PC-3 (cell line): ENCODE results near the gene ELOVL4. TPM values are rescaled to one million over a fixed set of nuclear protein-coding genes. Genes with fewer than 3 reads are reported as not detected.

Experiments
- ATAC-seq: fragments of 200-7000 bp; cut with Tn5 transposase; 2 replicates; pipeline ENCODE4 v1.9.1; 2020; ENCODE audit warnings: mild to moderate bottlenecking, moderate library complexity
- BruUV-seq: library from RNA; stranded (reverse); fragments of 400-500 nt; replicated peaks from 2 replicates; lab custom pipeline; 2021; lab: Mats Ljungman, UMichigan
- CTCF ChIA-PET: fragments of 300-600 bp; sonication (Branson Sonifier 250); formaldehyde crosslinking; loops from one replicate; lab custom pipeline; 2022; ENCODE audit warnings: antibody characterized with exemption; lab: Charles Lee
- POLR2A ChIA-PET: fragments of 300-600 bp; sonication (Branson Sonifier 250); formaldehyde crosslinking; loops from one replicate; lab custom pipeline; 2022; ENCODE audit warnings: antibody characterized with exemption; ENCODE audit not compliant: unreplicated experiment; lab: Charles Lee
- DNase-seq: peaks from one replicate; pipeline ENCODE4 v3.0.0-alpha.2; 2015
- H2AFZ ChIP-seq: fragments of 300-600 bp; sonication (generic); 2 replicates; pipeline ENCODE4 v1.6.0; 2016; ENCODE audit warnings: antibody characterized with exemption, low read length
- H3F3A ChIP-seq: fragments of 300-600 bp; sonication (generic); one replicate; pipeline ENCODE4 v1.6.0; 2017; ENCODE audit warnings: antibody characterized with exemption, low read length, control low read depth, mild to moderate bottlenecking; ENCODE audit not compliant: unreplicated experiment
- H3K27ac ChIP-seq: fragments of 300-600 bp; sonication (generic); 2 replicates; pipeline ENCODE4 v1.5.1; 2016; ENCODE audit warnings: mild to moderate bottlenecking, low read length
- H3K27me3 ChIP-seq: fragments of 300-600 bp; sonication (generic); 2 replicates; pipeline ENCODE4 v1.6.1; 2016; ENCODE audit warnings: low read length, mixed read lengths
- H3K36me3 ChIP-seq: fragments of 300-600 bp; sonication (generic); 2 replicates; pipeline ENCODE4 v1.6.1; 2016; ENCODE audit warnings: low read depth, mixed run types, low read length, mixed read lengths
- H3K4me1 ChIP-seq: fragments of 300-600 bp; sonication (generic); 2 replicates; pipeline ENCODE4 v1.5.1; 2016; ENCODE audit warnings: low read length; ENCODE audit not compliant: insufficient read depth
- H3K4me2 ChIP-seq: fragments of 300-600 bp; sonication (generic); 2 replicates; pipeline ENCODE4 v1.6.0; 2016; ENCODE audit warnings: low read length
- H3K4me3 ChIP-seq: fragments of 300-600 bp; sonication (generic); 2 replicates; pipeline ENCODE4 v1.5.1; 2016; ENCODE audit warnings: mild to moderate bottlenecking, low read length, mixed read lengths
- H3K79me2 ChIP-seq: fragments of 300-600 bp; sonication (generic); 2 replicates; pipeline ENCODE4 v1.6.1; 2017; ENCODE audit warnings: low read length, mixed read lengths
- H3K9ac ChIP-seq: fragments of 300-600 bp; sonication (generic); 2 replicates; pipeline ENCODE4 v1.6.0; 2016; ENCODE audit warnings: mild to moderate bottlenecking, low read length
- H3K9me2 ChIP-seq: fragments of 300-600 bp; sonication (generic); replicated peaks from 2 replicates; pipeline ENCODE4 v1.6.1; 2016; ENCODE audit warnings: mixed run types, low read length, mixed read lengths
- H3K9me3 ChIP-seq: fragments of 300-600 bp; sonication (generic); 2 replicates; pipeline ENCODE4 v1.6.1; 2016; ENCODE audit warnings: low read length, mixed read lengths
- H4K20me1 ChIP-seq: fragments of 300-600 bp; sonication (generic); 2 replicates; pipeline ENCODE4 v1.6.1; 2016; ENCODE audit warnings: low read length, mixed read lengths
- CTCF ChIP-seq: fragments of 300-600 bp; sonication (generic); conservative IDR thresholded peaks from 2 replicates; pipeline ENCODE4 v1.5.1; 2017; ENCODE audit warnings: antibody characterized with exemption, low read depth, mild to moderate bottlenecking, low read length
- EZH2 ChIP-seq: fragments of 300-600 bp; sonication (generic); IDR thresholded peaks from one replicate; pipeline ENCODE4 v1.6.1; 2017; ENCODE audit warnings: antibody characterized with exemption, mild to moderate bottlenecking, low read length; ENCODE audit not compliant: unreplicated experiment
- EZH2phosphoT487 ChIP-seq: fragments of 300-600 bp; sonication (generic); IDR thresholded peaks from 2 replicates; pipeline ENCODE4 v1.6.1; 2018; ENCODE audit warnings: mild to moderate bottlenecking, antibody characterized with exemption, low read length, borderline replicate concordance
- intact Hi-C: fragments of 100-400 bp; cut with micrococcal nuclease; formaldehyde crosslinking; loops from 2 replicates; pipeline ENCODE4 v1.9.0; 2023
- total RNA-seq: library from RNA; depleted of rRNA; stranded (reverse); fragments of >200 nt; gene quantifications from 2 replicates; pipeline ENCODE4 v1.2.3, GENCODE V29; 2014

ELOVL4 gene
- total RNA-seq, 1 experiment from 2014 or later = 1.1 TPM

DNA sequence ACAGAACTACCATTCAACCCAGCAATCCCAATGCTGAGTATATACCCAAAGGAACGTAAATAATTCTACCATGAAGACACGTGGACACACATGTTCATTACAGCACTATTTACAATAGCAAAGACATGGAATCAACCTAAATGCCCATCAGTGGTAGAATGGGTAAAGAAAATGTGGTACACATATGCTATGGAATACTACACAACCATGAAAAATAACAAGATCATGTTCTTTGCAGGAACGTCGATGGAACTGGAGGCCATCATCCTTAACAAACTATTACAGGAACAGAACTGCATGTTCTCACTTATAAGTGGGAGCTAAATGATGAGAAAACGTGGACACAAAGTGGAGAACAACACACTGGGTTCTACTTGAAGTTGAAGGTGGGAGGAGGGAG is 22.4 kb upstream of the ELOVL4 start:
- ATAC-seq (no peak), DNase-seq (no peak)
- H3K9me2 ChIP-seq = no peaks in the 10 kb centered on the region
- H3K4me2 ChIP-seq = no peak overlapping the region
- no peak overlapping the region for H3K4me3 ChIP-seq
- H3K4me1 ChIP-seq = no peaks in the 10 kb centered on the region
- H3K79me2 ChIP-seq = no peaks in the 10 kb centered on the region
- H4K20me1 ChIP-seq = no peaks in the 10 kb centered on the region
- BruUV-seq = no TSS peak
- H3K27ac ChIP-seq = no peak overlapping the region
- no peaks in the 10 kb centered on the region for H3F3A ChIP-seq
- H3K27me3 ChIP-seq = no peaks in the 10 kb centered on the region
- H3K36me3 ChIP-seq = no peaks in the 10 kb centered on the region
- TF ChIP-seq CTCF = no peak
- TF ChIP-seq EZH2phosphoT487 = no peak
- no peak for TF ChIP-seq EZH2
- H3K9ac ChIP-seq = no peak overlapping the region
- H3K9me3 ChIP-seq = no peaks in the 10 kb centered on the region
- intact Hi-C loops = no loop called here
- ChIA-PET POLR2A (no interaction called here), CTCF (no interaction called here)
- H2AFZ ChIP-seq = no peak overlapping the region

GRCh38 chr6:79967178-79967577 is 19.8 kb upstream of the ELOVL4 start:
- TF ChIP-seq CTCF (no peak), EZH2 (no peak)
- H4K20me1 ChIP-seq = no peaks in the 10 kb centered on the region
- no peak for ATAC-seq
- no peaks in the 10 kb centered on the region for H3F3A ChIP-seq
- H2AFZ ChIP-seq = no peak overlapping the region
- no peaks in the 10 kb centered on the region for H3K9me2 ChIP-seq
- ChIA-PET CTCF (no interaction called here), POLR2A (no interaction called here)
- H3K9me3 ChIP-seq = no peaks in the 10 kb centered on the region
- no peak overlapping the region for H3K4me3 ChIP-seq
- DNase-seq = no peak
- H3K27me3 ChIP-seq = no peaks in the 10 kb centered on the region
- no peaks in the 10 kb centered on the region for H3K4me1 ChIP-seq
- intact Hi-C loops = no loop called here
- no peak overlapping the region for H3K27ac ChIP-seq
- H3K4me2 ChIP-seq = no peak overlapping the region
- BruUV-seq = no TSS peak
- no peaks in the 10 kb centered on the region for H3K79me2 ChIP-seq
- H3K36me3 ChIP-seq = no peaks in the 10 kb centered on the region
- H3K9ac ChIP-seq = no peak overlapping the region

DNA sequence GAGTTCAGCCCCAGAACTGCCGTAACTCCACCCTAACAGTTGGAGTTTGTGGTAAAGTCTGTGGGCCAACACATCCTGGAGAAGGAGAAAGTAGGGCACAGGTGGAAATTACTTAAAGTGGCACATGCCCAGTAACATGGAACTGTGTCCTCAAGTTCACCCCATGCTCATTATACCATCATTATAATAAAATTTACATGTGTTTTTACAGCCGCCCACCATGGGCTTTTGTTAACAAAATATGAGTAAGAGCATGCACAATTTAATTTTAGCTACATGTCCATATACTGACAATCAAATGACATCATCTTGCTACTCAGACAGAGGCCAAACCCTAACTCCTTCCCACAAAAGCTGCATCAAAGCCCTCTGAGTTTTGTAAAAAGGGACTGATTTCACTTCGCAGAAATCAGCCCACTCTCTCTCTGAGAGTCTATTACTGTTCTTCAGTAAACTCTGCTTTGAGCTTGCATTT is 17.3 kb upstream of the ELOVL4 start:
- no TSS peak for BruUV-seq
- Histone ChIP-seq H3K4me2 (no peak overlapping the region), H3K9me2 (no peaks in the 10 kb centered on the region), H3K9ac (no peak overlapping the region), H3K79me2 (no peaks in the 10 kb centered on the region), H3K9me3 (no peaks in the 10 kb centered on the region), H3K4me1 (no peaks in the 10 kb centered on the region), H3K4me3 (no peak overlapping the region), H3K27ac (no peak overlapping the region), H3K27me3 (no peaks in the 10 kb centered on the region), H3K36me3 (no peaks in the 10 kb centered on the region), H2AFZ (no peak overlapping the region), H4K20me1 (no peaks in the 10 kb centered on the region), H3F3A (no peaks in the 10 kb centered on the region)
- ChIA-PET CTCF (no interaction called here), POLR2A (no interaction called here)
- ATAC-seq (no peak), DNase-seq (no peak)
- TF ChIP-seq EZH2 = no peak
- no peak for TF ChIP-seq EZH2phosphoT487
- no peak for TF ChIP-seq CTCF
- intact Hi-C loops = no loop called here
